ENCODE data around the gene SEL1L2.

The SEL1L2 gene

DNA sequence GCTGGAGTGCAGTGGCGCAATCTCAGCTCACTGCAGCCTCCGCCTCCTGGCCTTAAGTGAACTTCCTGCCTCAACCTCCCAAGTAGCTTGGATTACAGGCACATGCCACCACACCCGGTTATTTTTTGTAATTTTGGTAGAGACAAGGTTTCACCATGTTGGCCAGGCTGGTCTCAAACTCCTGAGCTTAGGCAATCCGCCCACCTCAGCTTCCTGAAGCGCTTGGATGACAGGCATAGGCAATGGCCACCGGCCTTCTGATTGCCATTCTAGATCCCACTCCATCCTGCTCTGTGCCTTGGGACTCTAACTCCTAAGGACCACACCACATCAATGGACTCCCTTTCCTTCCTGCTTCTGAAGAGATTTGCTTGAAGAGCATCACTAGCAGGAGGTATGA lies 60.6 kb downstream of the SEL1L2 start:
- no peak for DNase-seq

GRCh38 chr20:13928901-13929300 lies 61.5 kb downstream of the SEL1L2 start:
- no peak for DNase-seq

GRCh38 chr20:13927171-13927570 lies 63.2 kb downstream of the SEL1L2 start:
- DNase-seq = no peak

GRCh38 chr20:13922241-13922640 lies 68.2 kb downstream of the SEL1L2 start:
- DNase-seq = no peak

GRCh38 chr20:13915284-13915683 lies 75.1 kb downstream of the SEL1L2 start:
- no peak for DNase-seq

DNA sequence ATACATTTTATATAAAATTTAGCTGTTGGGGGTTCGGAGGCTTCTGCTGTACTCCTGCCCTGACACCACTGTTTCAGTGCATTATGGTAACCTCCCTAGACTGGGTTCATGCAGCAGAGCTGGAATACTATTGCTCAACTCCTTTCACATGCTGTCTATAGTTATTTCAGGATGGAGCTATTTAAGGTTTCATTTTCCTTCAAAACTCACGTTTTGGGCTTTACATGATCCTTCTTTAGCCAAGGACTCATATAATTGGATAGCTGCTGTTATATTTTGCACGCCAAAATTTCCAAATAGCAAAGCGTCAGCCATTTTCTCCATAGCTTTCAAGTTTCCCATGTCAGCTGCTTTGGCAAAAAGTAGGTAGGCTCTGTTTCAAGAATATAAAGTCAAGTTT lies 76.8 kb downstream of the SEL1L2 start:
- DNase-seq = no peak

- DNase-seq = no peak
Measured at GRCh38 chr20:13913131-13913530, 77.3 kb downstream of the SEL1L2 start.

DNA sequence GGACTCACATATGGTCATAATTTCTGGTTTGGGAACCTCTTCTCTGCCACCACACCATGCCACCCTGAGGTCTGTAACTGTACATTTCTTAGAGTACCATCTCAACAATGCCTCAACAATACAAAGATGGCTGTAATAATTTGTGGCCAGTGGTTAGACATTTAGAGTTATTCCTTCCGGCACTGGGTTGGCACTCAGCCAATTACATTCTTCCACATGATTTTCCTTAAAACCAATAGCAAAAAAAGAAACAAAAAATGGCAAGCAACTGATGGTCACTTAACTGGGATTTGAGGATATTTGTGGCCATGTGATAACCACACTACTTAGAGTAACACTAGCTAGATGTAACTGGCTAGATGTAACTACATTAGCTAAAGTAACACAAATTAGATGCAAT lies 79.9 kb downstream of the SEL1L2 start:
- no peak for DNase-seq

DNA sequence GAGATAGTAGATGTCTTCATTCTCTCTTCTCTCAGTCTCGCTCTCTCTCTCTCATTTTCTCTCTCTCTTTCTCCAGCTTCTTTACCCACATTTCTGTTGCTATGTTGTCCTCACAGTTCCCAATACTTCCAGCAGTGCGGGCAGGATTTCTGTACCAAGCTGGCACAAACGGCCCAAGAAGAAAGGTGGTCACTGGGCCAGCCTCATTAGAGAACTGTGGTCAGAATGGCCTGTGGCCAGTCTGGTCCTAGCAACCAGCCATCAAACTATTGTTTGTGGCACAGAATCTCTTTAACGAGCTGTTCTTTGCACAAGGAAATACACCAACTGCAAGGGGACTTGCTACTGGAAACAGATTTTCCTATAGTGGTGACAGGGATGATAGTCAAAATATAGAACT lies 81.3 kb downstream of the SEL1L2 start:
- DNase-seq = no peak

- no peak for DNase-seq
Measured at GRCh38 chr20:13904766-13905165, 85.6 kb downstream of the SEL1L2 start.

- DNase-seq = no peak
Measured at GRCh38 chr20:13900496-13900895, 89.9 kb downstream of the SEL1L2 start.

DNA sequence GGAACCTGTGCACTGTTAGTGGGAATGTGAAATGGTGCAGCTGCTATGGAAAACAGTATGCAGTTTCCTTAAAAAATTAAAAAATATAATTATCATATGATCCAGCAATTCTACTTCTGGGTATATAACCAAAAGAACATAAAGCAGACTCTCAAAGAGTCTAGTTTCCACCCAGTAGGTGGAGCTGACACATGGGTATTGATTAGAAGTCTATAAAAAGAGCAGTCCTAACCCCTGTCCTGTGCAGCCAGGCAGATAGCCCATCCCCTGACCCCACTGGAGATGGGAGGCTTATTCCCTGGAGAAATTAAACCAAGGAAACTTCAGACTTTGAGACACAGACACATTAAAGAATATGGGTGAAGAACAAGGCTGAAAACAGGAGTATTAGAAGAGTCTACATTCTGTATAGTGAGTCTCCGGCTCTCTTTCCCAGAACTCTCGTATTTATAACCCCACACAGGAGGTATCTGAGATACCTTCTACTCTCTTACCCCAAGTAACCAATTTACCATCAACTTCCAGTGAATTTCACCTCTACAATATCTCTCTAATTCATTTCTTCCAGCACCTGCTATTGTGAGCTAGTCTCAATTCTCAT lies 92.3 kb downstream of the SEL1L2 start:
- no peak for DNase-seq

- no peak for DNase-seq
Measured at GRCh38 chr20:13891575-13891974, 98.8 kb downstream of the SEL1L2 start.

- no peak for DNase-seq
Measured at GRCh38 chr20:13884803-13885202, 105.6 kb downstream of the SEL1L2 start.

GRCh38 chr20:13883425-13883824 lies 107.0 kb downstream of the SEL1L2 start:
- no peak for DNase-seq

- DNase-seq = no peak
Measured at GRCh38 chr20:13878566-13878965, 111.8 kb downstream of the SEL1L2 start.

DNA sequence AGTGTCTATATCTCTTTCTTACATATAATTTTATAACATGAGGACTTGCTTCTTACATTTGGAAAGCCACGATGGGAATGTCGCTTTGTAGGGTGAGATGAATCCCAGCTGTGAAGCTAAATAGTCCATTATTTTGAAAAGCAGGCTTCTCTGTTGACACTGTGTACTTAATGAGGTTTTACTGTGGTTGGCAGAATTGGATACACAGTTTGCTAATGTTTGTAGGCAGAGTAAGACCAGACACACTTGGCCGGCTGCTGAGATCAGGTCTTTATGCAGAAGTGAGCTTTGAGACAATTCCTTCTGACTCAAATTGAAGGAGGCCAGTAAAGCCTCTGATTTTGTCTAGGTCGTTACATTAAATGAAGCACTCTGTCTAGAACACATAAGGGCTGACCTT lies 112.6 kb downstream of the SEL1L2 start:
- DNase-seq = no peak

DNA sequence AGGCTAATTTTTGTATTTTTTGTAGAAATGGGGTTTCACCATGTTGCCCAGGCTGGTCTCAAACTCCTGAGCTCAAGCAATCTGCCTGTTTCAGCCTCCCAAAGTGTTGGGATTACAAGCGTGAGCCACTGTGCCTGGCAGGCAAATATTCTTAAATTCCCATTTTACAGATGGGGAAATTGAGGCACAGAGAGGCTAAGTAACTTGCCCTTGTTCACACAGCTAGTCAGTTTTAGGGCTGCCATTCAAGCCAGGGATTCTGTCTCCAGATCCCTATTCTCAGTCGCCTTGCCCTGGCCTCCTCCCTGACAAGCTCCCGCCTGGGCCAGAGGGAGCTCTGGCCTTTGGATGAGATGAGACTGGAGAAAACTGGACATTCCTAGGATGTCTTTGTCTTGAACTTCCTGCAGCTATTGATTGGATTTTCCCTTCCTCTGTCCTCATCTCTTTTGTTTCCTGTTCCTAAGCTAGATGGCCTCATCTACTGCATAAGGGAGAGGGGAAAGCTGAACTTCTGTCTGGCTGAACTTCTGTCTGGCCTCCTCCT lies 115.1 kb downstream of the SEL1L2 start:
- DNase-seq = no peak

DNA sequence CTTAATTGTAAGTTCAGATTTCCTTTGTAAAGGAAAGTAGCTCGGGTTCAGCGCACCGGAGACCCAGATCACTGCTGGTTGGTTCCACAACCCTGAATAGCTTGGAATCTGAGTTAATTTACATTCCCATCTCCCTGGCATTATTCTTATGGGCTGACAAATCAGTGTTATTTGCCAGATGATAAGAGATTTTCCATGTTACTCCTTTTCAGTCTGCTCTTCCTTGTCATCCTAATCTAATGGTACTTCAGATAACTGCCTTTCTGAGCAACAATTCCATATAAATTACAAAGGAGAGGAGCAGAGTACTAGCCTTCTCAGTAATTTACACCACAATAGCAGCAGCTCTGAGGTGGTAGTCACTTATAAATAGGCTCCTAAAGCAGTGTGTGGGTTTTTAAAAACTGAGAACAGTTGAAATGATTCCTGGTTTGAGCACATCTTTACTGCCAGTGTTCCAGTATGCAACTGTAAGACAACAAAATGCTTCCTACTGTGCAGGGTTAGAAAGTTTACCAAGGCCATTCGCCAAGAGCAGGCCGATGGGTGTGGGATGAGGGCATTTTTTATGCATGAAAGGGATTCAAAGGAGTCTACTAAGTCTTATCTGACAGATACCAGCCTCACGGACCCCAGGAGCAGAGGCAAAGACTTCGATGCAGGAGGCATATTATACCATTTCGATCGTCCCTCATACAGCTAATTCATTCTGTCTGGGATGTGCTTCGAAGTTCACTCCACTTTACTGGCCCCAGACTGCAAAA lies 115.8 kb downstream of the SEL1L2 start:
- DNase-seq = no peak

- no peak for DNase-seq
Measured at GRCh38 chr20:13873831-13874230, 116.6 kb downstream of the SEL1L2 start.

GRCh38 chr20:13870170-13870748 lies 120.2 kb downstream of the SEL1L2 start:
- no peak for DNase-seq

DNA sequence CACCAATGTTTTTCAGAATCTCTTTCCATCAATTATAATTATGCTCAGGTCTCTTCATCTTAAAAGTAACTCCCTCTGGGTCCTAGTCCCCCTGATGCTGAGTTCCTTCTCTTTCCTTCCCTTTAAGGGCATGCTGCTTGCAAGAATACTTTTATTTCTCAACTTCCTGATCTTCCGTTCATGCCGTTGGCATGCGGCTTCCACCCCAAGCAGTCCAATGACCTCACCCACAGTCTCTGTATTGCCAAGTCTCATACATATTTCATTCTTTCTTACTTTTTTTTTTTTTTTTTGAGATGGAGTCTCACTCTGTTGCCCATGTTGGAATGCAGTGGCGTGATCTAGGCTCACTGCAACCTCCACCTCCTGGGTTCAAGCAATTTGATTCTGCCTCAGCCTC lies 122.1 kb downstream of the SEL1L2 start:
- no peak for DNase-seq

GRCh38 chr20:13865791-13866351 lies 124.5 kb downstream of the SEL1L2 start:
- DNase-seq = no peak

GRCh38 chr20:13865156-13865555 lies 125.3 kb downstream of the SEL1L2 start:
- DNase-seq = no peak
